Urinary bladder (tissue), 4 donors: ENCODE measurements around the gene DRAXIN. TPM values are rescaled to one million over a fixed set of nuclear protein-coding genes. Genes with fewer than 3 reads are reported as not detected.

Experiments used
- DNase-seq: peaks from one replicate; pipeline ENCODE4 v3.0.0-alpha.2; 2015; ENCODE audit errors: extremely low spot score
- H3K27ac ChIP-seq: one replicate; pipeline ENCODE4 v1.5.1; 2013; ENCODE audit warnings: low read depth, mild to moderate bottlenecking, moderate library complexity
- H3K36me3 ChIP-seq: one replicate; pipeline ENCODE4 v1.6.1; 2013; ENCODE audit warnings: mild to moderate bottlenecking, moderate library complexity; ENCODE audit not compliant: insufficient read depth
- H3K4me1 ChIP-seq: one replicate; pipeline ENCODE4 v1.6.1; 2013; ENCODE audit warnings: mild to moderate bottlenecking, moderate library complexity; ENCODE audit not compliant: insufficient read depth
- H3K4me3 ChIP-seq: one replicate; pipeline ENCODE4 v1.5.1; 2013; ENCODE audit warnings: low read depth, low read length
- WGBS: extraction: QIAGEN DNeasy Blood & Tissue Kit; methylation state at CpG from one replicate; pipeline ENCODE4 v1.1.7; 2013; 5-methylcytosine and 5-hydroxymethylcytosine counted together
- polyA plus RNA-seq: library from polyadenylated mRNA; stranded (reverse); fragments of 200-250 nt; gene quantifications from one replicate; pipeline ENCODE4 v1.2.3, GENCODE V29; 2013
- total RNA-seq: library from RNA; depleted of rRNA; stranded (reverse); fragments of >200 nt; gene quantifications from one replicate; pipeline ENCODE4 v1.2.3, GENCODE V29; 2014
- donor health status: healthy with polysubstance abuse.
- donor health status: healthy.

Gene DRAXIN
- total and polyA plus RNA-seq, 2 donors = 0.01 to 0.21 TPM

DNA sequence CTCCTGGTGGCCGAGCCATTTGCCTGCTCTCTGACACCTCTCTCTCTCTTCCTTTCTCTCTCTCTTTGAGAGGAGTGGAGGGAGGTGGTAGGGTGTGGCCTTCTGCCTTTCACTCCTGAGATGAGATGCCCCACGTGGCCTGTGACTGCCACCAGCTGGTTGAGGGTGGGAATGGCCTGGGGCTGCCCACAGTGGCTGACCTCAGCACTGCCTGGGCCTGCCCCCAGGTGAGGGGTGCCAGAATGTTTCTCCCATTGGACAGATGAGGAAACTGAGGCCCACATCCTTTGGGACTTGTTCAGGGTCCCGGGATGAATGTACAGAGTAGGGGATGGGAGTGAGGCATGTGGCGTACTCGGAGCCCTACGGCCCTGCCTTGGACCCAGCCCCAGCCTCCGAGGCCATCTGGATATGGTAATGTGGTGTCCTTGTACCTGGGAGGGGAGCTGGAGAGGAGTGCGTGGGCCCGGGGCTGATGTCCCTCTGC is 57.7 kb downstream of the DRAXIN start:
- Histone ChIP-seq H3K4me1 (no peaks in the 10 kb centered on the region), H3K27ac (no peak overlapping the region), H3K36me3 (no peaks in the 10 kb centered on the region), H3K4me3 (no peak overlapping the region)
- WGBS = 84% methylated on average over 9 of the region's 9 CpGs
- DNase-seq = no peak

DNA sequence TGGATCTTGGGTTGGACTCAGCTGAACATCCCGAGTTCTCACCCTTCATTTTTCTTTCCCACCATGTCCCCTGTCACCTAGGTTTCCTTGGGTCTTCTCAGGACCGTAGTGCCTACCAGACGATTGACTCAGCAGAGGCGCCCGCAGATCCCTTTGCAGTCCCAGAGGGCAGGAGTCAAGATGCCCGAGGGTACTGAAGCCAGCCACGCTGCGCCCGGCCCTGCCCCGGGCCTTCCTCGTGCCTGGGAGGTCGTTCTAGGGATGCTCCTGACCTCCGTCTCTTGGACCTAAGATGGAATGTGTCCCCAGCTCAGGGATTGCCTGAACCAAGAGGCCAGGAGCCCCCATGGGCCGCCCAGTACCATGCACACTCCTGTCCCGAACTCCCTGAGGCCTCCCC is 58.5 kb downstream of the DRAXIN start:
- 93% methylated on average over 15 of the region's 15 CpGs for WGBS
- no peak for DNase-seq
- Histone ChIP-seq H3K4me3 (no peak overlapping the region), H3K27ac (no peak overlapping the region), H3K4me1 (no peaks in the 10 kb centered on the region), H3K36me3 (no peaks in the 10 kb centered on the region)

DNA sequence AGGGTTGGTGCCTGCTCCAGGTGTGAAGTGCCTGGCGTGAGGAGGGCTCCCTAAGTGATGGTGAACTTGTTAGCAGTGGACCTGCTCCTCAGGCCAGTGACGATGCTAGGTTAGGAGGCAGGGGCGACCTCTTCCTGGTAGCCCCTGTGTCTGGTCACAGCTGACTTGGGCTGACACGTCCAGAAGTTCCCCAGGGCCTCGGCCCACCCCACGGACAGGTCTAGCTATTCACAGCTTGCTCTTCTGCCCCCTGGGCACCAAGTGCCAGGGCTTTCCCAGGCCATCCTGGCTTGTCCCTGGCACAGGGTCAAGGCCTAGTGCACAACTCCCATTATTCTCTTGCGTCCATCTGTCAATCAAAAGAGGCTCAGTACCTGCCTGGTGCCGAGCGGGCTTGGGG is 59.6 kb downstream of the DRAXIN start:
- H3K4me1 ChIP-seq = no peaks in the 10 kb centered on the region
- 86% methylated on average over 9 of the region's 9 CpGs for WGBS
- no peak overlapping the region for H3K4me3 ChIP-seq
- DNase-seq = no peak
- H3K27ac ChIP-seq = no peak overlapping the region
- H3K36me3 ChIP-seq = no peaks in the 10 kb centered on the region

DNA sequence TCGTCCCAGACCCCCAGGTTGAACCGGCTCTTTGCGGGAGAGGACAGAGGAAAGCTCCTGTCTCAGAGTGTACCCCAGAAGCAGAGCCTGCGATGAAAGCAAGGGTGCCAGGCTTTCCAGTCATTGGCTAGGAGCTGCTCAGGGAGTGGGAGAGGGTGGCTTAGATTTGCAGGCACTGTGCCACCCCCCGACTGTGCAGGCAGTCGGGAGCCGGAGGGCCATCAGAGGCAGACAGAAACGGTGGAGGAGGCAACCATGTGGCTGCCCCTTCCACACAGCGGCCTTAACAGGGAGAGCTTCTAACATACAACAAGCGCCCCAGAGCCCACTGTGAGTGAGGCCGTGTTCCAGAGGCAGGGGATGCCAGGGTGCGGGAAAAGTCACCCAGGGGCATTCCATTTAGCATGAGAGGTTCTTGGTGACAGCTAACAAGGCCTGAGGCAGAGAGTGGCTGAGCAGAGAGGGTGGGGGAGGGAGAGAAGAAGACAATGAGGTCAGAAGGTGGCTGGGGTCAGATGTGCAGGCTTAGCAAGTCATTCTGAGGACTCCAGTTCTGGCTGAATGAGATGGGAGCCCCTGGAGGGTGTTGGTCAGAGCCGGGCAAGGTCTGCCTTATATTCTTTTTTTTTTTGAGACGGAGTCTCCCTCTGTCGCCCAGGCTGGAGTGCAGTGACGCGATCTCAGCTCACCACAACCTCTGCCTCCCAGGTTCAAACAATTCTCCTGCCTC is 61.0 kb downstream of the DRAXIN start:
- Histone ChIP-seq H3K36me3 (no peaks in the 10 kb centered on the region), H3K4me1 (no peaks in the 10 kb centered on the region), H3K4me3 (no peak overlapping the region), H3K27ac (no peak overlapping the region)
- no peak for DNase-seq
- WGBS = 54% methylated on average over 17 of the region's 17 CpGs

DNA sequence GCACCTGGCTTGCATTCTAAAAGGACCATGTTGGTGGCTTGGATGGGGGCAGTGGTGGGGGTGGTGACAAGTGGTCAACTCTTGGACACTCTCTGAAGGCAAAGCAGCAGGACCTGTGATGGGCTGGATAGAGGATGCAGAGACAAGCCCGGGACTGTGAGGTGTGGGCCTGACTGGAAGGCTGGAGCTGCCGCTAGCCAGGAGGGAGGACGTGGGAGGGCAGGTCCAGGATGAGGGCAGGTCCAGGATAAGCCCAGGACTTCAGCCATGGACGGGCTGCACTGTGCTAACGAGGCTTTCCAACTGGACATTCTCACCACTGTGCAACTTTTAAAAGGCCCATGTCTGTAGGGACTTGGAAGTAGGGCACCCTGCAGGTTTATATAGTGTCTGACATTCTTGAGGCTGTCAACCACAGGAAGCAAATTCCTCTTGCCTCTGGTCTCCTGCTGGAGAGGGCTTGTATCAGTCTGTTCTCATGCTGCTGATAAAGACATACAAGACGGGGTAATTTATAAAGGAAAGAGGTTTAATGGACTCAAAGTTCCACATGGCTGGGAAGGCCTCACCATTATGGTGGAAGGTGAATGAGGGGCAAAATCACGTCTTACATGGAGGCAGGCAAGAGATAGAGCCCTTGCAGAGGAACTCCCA is 62.2 kb downstream of the DRAXIN start:
- Histone ChIP-seq H3K4me1 (no peaks in the 10 kb centered on the region), H3K27ac (no peak overlapping the region), H3K36me3 (no peaks in the 10 kb centered on the region), H3K4me3 (no peak overlapping the region)
- DNase-seq = no peak
- 47% methylated on average over 7 of the region's 7 CpGs for WGBS

DNA sequence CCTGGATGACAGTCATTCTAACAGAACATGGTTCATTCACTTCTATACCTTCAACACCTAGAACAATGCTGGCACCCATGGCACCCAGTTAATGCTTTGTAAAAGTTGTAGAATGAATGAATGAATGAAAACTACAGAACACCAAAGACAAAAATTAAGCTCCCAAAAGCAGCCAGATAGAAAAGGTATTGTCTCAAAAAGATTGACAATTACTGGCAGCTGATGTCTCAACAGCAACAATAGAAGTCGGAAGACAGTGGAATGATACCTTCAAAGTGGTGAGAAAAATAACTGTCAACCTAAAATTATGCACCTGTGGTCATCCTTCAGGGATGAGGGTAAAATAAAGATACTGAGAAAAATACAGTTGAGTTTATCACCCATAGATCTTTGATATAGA is 65.5 kb downstream of the DRAXIN start:
- Histone ChIP-seq H3K4me3 (no peak overlapping the region), H3K4me1 (no peaks in the 10 kb centered on the region), H3K36me3 (no peaks in the 10 kb centered on the region), H3K27ac (no peak overlapping the region)
- no peak for DNase-seq
- WGBS = 90% methylated on average over 1 of the region's 1 CpG

DNA sequence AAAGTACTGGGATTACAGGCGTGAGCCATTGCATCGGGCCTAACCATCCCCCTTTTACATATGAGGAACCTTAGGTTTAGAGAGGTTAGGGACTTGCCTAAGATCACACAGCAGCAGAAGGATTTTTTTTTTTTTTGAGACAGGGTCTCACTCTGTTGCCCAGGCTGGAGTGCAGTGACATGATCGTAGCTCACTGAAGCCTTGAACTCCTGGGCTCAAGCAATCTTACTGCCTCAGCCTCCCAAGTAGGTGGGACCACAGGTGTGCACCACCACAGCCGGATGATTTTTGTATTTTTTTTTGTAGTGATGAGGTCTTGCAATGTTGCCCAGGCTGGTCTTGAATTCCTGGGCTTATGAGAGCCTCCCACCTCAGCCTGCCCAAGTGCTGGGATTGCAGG is 68.3 kb downstream of the DRAXIN start:
- H3K4me1 ChIP-seq = no peaks in the 10 kb centered on the region
- H3K36me3 ChIP-seq = no peaks in the 10 kb centered on the region
- H3K27ac ChIP-seq = no peak overlapping the region
- no peak overlapping the region for H3K4me3 ChIP-seq
- 88% methylated on average over 4 of the region's 4 CpGs for WGBS
- no peak for DNase-seq

DNA sequence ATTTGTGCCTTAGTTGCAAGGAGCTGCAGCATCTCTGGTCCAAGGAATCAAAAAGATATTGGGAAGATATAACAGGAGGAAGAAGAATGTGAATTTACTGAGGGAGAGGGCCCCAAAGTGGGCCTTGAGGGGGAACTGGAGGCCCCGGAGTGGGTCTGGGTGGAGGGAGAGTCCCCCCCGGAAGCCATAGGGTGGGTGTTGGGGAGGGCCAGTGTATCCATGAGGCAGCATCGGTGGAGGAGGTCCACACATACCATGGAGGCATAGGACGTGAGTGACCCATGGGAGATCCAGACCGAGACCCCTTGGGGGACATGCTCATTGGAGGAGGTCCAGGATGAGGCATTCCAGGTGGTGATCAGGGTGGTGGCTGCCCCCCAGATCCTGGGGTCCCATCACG is 69.8 kb downstream of the DRAXIN start:
- DNase-seq = no peak
- 81% methylated on average over 6 of the region's 6 CpGs for WGBS
- Histone ChIP-seq H3K36me3 (no peaks in the 10 kb centered on the region), H3K4me1 (no peaks in the 10 kb centered on the region), H3K27ac (no peak overlapping the region), H3K4me3 (no peak overlapping the region)

DNA sequence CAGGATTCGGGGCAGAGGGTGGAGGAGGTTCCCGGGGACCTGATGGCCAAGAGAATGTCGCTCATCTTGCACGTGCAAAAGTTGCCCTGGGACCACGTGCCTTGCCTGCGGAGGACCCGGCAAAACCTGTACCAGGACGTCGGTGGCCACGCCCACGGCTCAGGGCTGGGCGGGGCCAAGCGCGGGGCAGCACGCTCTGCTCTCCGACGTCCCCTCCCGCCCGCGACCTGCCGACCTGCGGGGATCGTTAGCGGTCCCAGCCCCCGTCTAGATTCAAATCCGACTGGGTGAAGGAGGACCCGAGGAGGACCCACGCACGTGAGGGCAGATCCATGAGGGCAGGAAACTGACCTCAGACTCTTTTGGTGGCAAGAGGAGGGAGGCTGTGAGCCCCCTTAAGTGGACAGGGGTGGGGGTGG is 70.5 kb downstream of the DRAXIN start, which contains the start of gene C1orf167:
C1orf167 (plus strand) TSS at position 206 of the 419 bp plus-strand sequence. CDS start 2,208 bp downstream, outside the sequence.
- Histone ChIP-seq H3K4me3 (no peak within 1 kb of the TSS), H3K27ac (no peak within 1 kb of the TSS), H3K4me1 (no peaks in the 10 kb centered on the region), H3K36me3 (no peaks in the 10 kb centered on the region)
- DNase-seq = no peak
- WGBS = 6% methylated on average over 29 of the region's 29 CpGs

DNA sequence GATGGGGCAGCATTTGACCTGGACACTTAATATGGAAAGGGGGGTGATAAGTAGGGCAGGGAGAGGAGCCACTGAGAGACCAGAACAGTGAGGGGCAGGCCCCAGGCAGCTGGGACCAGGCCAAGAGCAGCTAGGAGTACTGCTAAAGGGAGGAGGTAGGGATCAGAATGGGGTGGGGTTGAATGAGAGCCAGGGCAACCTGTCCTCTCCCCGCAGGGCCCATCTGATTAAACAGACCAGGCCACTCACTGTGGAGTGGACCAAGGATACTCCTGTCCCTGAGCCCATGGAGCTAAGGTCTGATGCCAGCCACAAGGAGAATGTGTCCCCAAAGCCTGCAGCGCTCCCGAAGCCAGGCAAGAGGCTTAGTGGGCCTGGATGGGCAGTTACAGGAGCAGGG is 72.6 kb downstream of the DRAXIN start:
- H3K4me1 ChIP-seq = no peaks in the 10 kb centered on the region
- no peak overlapping the region for H3K27ac ChIP-seq
- no peak for DNase-seq
- 77% methylated on average over 3 of the region's 3 CpGs for WGBS
- H3K36me3 ChIP-seq = no peaks in the 10 kb centered on the region
- no peak overlapping the region for H3K4me3 ChIP-seq

DNA sequence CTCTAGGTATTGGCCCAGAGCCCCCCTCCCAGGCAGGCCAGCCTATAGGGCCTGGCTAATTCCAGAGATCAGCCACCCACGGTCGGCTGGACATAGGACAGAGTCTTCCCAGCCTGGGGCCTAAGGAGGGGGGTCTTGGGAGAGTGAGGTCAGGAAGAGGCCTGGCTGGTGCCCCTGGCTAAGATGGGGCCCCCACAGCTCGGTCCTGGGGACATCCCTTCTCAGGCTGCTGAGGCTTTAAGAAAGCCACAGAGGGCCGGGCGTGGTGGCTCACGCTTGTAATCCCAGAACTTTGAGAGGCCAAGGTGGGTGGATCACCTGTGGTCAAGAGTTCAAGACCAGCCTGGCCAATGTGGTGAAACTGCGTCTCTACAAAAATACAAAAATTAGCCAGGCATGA is 73.0 kb downstream of the DRAXIN start:
- 76% methylated on average over 7 of the region's 7 CpGs for WGBS
- no peaks in the 10 kb centered on the region for H3K36me3 ChIP-seq
- no peak for DNase-seq
- H3K27ac ChIP-seq = no peak overlapping the region
- no peaks in the 10 kb centered on the region for H3K4me1 ChIP-seq
- no peak overlapping the region for H3K4me3 ChIP-seq

DNA sequence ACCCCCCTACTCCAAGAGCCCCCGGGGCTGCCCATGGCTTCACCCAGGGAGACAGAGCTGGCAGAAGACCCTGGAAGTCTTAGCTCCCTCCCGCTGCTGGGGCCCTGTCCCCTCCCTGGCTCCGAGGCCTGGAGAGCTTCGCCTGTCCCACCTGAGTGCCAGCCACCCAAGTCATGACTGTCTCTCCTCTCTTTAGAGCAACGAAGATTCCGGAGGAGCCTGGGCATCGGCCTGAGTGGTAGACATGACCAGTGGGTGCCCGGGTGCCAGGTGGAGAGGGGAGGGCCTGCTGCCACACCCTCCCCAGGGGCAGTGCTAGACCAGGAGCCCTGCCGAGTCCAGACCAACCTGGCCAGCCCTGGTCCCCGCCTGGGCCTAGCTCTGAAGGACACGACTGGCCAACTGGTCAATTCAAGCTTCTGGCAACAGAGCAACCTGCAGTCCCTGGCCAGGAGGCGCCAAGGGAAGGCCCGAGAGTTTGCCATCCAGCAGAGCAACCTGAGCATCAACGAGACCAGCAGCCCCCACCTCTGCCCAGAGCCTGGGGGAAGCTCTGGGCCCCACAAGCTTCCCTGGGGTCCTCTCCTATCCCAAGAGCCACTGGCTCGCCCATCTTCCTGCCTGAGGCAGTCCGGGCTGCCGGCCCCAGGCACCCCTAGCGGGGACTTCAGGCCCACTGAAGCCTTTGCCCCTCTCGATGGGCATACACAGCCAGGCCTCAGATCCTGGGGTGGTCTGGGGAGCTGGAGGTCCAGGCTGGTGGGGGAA is 74.3 kb downstream of the DRAXIN start:
- WGBS = 85% methylated on average over 19 of the region's 19 CpGs
- Histone ChIP-seq H3K27ac (no peak overlapping the region), H3K4me1 (no peaks in the 10 kb centered on the region), H3K36me3 (no peaks in the 10 kb centered on the region), H3K4me3 (no peak overlapping the region)
- no peak for DNase-seq

DNA sequence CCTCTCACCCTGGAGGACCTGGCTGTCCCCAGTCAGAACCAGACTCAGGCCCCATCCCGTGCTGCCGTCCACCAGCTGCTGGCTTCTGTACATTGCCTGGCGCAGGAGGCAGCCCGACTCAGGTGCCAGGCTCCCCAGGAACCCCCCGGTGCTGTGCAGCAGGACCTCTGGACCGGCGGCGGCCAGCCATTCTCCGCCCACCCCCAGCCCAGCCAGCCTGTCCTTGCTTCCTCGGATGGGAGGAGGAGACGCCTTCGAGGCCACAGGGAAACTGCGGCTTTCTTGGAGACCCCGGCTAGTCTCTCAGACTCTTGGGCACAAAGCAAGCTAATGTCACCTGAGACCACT is 74.9 kb downstream of the DRAXIN start:
- no peaks in the 10 kb centered on the region for H3K4me1 ChIP-seq
- no peaks in the 10 kb centered on the region for H3K36me3 ChIP-seq
- DNase-seq = no peak
- H3K27ac ChIP-seq = no peak overlapping the region
- H3K4me3 ChIP-seq = no peak overlapping the region
- 71% methylated on average over 14 of the region's 14 CpGs for WGBS
